ENCODE measurements around the gene BMP7.
A peak's percentile ranks its signal among the peaks of the same experiment; 100 is the strongest.

Gene BMP7

GRCh38 chr20:57224641-57225138, 41.8 kb downstream of the BMP7 start:
- H2BK120ac ChIP-seq (ENCODE audit: low read depth, low read length), result no peak overlapping the region
- H3K9me3 ChIP-seq (replicated peaks in 1 of 2; ENCODE audit: control insufficient read depth in 2 of 2, insufficient read depth in 1 of 2, low read depth in 1 of 2, low read length in 2 of 2), result no peaks in the 10 kb centered on the region
- H3K4me1 ChIP-seq (ENCODE audit: control insufficient read depth in 2 of 2, insufficient read depth in 1 of 2, low read depth in 1 of 2, low read length in 2 of 2), result peaks cover 0 to 2% of the 10 kb centered on the region in 2 donors
- H3K9ac ChIP-seq (ENCODE audit: low read depth, low read length, poor library complexity), result no peak overlapping the region
- no peak overlapping the region for H3K4ac ChIP-seq (ENCODE audit: low read length)
- H3K23ac ChIP-seq (ENCODE audit: low read depth, low read length, poor library complexity), result no peak overlapping the region
- no peak overlapping the region for H2BK12ac ChIP-seq (ENCODE audit: low read length)
- H3K4me3 ChIP-seq (ENCODE audit: low read length in 2 of 2), result no peak overlapping the region
- H3K79me1 ChIP-seq (ENCODE audit: low read depth, low read length), result peaks cover 7% of the 10 kb centered on the region
- no peak overlapping the region for H4K91ac ChIP-seq (ENCODE audit: low read depth, low read length, poor library complexity)
- no peak overlapping the region for H3K18ac ChIP-seq (ENCODE audit: low read length)
- no peak overlapping the region for H4K8ac ChIP-seq (ENCODE audit: low read depth, low read length)
- H3K14ac ChIP-seq (ENCODE audit: low read length), result no peak overlapping the region
- H2AFZ ChIP-seq (ENCODE audit: low read length), result no peak overlapping the region
- H3K36me3 ChIP-seq (replicated peaks in 1 of 2; ENCODE audit: control insufficient read depth in 2 of 2, insufficient read depth in 2 of 2, low read length in 2 of 2), result peaks cover 4 to 86% of the 10 kb centered on the region in 2 donors
- DNase-seq (ENCODE audit: low spot score), result no peak
- no peak overlapping the region for H2BK15ac ChIP-seq (ENCODE audit: low read length)
- no CpG with 5 or more reads among the region's 19 CpGs for WGBS, 2 donors (ENCODE audit: extremely low coverage in 2 of 2, insufficient read length in 2 of 2, insufficient replicate concordance in 1 of 2)
- no peak overlapping the region for H3K4me2 ChIP-seq (ENCODE audit: insufficient read depth, low read length, poor library complexity, severe bottlenecking)
- H2AK5ac ChIP-seq (ENCODE audit: low read depth, low read length), result no peak overlapping the region
- no peaks in the 10 kb centered on the region for H3K27me3 ChIP-seq (ENCODE audit: control insufficient read depth in 3 of 3, insufficient read depth in 3 of 3, low read depth in 1 of 3, low read length in 3 of 3)
- H2BK5ac ChIP-seq (ENCODE audit: low read length), result no peak overlapping the region
- H3K27ac ChIP-seq (replicated peaks; ENCODE audit: low read length), result no peak overlapping the region

- H3K14ac ChIP-seq (ENCODE audit: low read length), result no peak overlapping the region
Measured at GRCh38 chr20:57223648-57224489, 42.6 kb downstream of the BMP7 start.

GRCh38 chr20:57222631-57222950, 43.9 kb downstream of the BMP7 start:
- Histone ChIP-seq H4K8ac (ENCODE audit: low read depth, low read length) (no peak overlapping the region), H3K18ac (ENCODE audit: low read length) (no peak overlapping the region), H2BK12ac (ENCODE audit: low read length) (no peak overlapping the region), H3K36me3 (replicated peaks in 1 of 2; ENCODE audit: control insufficient read depth in 2 of 2, insufficient read depth in 2 of 2, low read length in 2 of 2) (peaks cover 7 to 87% of the 10 kb centered on the region in 2 donors), H3K27me3 (ENCODE audit: control insufficient read depth in 3 of 3, insufficient read depth in 3 of 3, low read depth in 1 of 3, low read length in 3 of 3) (no peaks in the 10 kb centered on the region), H3K9ac (ENCODE audit: low read depth, low read length, poor library complexity) (no peak overlapping the region), H3K4me3 (ENCODE audit: low read length in 2 of 2) (no peak overlapping the region), H3K4ac (ENCODE audit: low read length) (no peak overlapping the region), H3K4me1 (ENCODE audit: control insufficient read depth in 2 of 2, insufficient read depth in 1 of 2, low read depth in 1 of 2, low read length in 2 of 2) (peaks cover 0 to 2% of the 10 kb centered on the region in 2 donors), H3K14ac (ENCODE audit: low read length) (no peak overlapping the region), H2BK120ac (ENCODE audit: low read depth, low read length) (no peak overlapping the region), H3K27ac (replicated peaks; ENCODE audit: low read length) (no peak overlapping the region), H2AFZ (ENCODE audit: low read length) (no peak overlapping the region), H2BK15ac (ENCODE audit: low read length) (no peak overlapping the region), H3K4me2 (ENCODE audit: insufficient read depth, low read length, poor library complexity, severe bottlenecking) (no peak overlapping the region), H3K23ac (ENCODE audit: low read depth, low read length, poor library complexity) (no peak overlapping the region), H3K9me3 (replicated peaks in 1 of 2; ENCODE audit: control insufficient read depth in 2 of 2, insufficient read depth in 1 of 2, low read depth in 1 of 2, low read length in 2 of 2) (no peaks in the 10 kb centered on the region), H2AK5ac (ENCODE audit: low read depth, low read length) (no peak overlapping the region), H3K79me1 (ENCODE audit: low read depth, low read length) (peaks cover 5% of the 10 kb centered on the region), H2BK5ac (ENCODE audit: low read length) (no peak overlapping the region), H4K91ac (ENCODE audit: low read depth, low read length, poor library complexity) (no peak overlapping the region)
- no CpG with 5 or more reads among the region's 1 CpG for WGBS, 2 donors (ENCODE audit: extremely low coverage in 2 of 2, insufficient read length in 2 of 2, insufficient replicate concordance in 1 of 2)
- DNase-seq (ENCODE audit: low spot score), result no peak

More at GRCh38 chr20:57223648-57224489, 42.6 kb downstream of the BMP7 start:
- Histone ChIP-seq H2BK12ac (ENCODE audit: low read length) (no peak overlapping the region), H2BK120ac (ENCODE audit: low read depth, low read length) (no peak overlapping the region), H4K91ac (ENCODE audit: low read depth, low read length, poor library complexity) (no peak overlapping the region), H3K4me1 (ENCODE audit: control insufficient read depth in 2 of 2, insufficient read depth in 1 of 2, low read depth in 1 of 2, low read length in 2 of 2) (peaks cover 0 to 2% of the 10 kb centered on the region in 2 donors), H3K23ac (ENCODE audit: low read depth, low read length, poor library complexity) (no peak overlapping the region), H3K36me3 (replicated peaks in 1 of 2; ENCODE audit: control insufficient read depth in 2 of 2, insufficient read depth in 2 of 2, low read length in 2 of 2) (peaks cover 4 to 87% of the 10 kb centered on the region in 2 donors), H3K4me2 (ENCODE audit: insufficient read depth, low read length, poor library complexity, severe bottlenecking) (no peak overlapping the region), H3K9me3 (replicated peaks in 1 of 2; ENCODE audit: control insufficient read depth in 2 of 2, insufficient read depth in 1 of 2, low read depth in 1 of 2, low read length in 2 of 2) (no peaks in the 10 kb centered on the region), H2BK5ac (ENCODE audit: low read length) (no peak overlapping the region), H3K4me3 (ENCODE audit: low read length in 2 of 2) (no peak overlapping the region), H4K8ac (ENCODE audit: low read depth, low read length) (no peak overlapping the region), H3K79me1 (ENCODE audit: low read depth, low read length) (peaks cover 5% of the 10 kb centered on the region), H3K4ac (ENCODE audit: low read length) (no peak overlapping the region), H2BK15ac (ENCODE audit: low read length) (no peak overlapping the region), H3K27ac (replicated peaks; ENCODE audit: low read length) (no peak overlapping the region), H3K18ac (ENCODE audit: low read length) (peak overlapping the region; percentile 6), H2AK5ac (ENCODE audit: low read depth, low read length) (peak overlapping the region; percentile 6), H2AFZ (ENCODE audit: low read length) (no peak overlapping the region), H3K9ac (ENCODE audit: low read depth, low read length, poor library complexity) (peak overlapping the region; percentile 9), H3K27me3 (ENCODE audit: control insufficient read depth in 3 of 3, insufficient read depth in 3 of 3, low read depth in 1 of 3, low read length in 3 of 3) (no peaks in the 10 kb centered on the region)
- no peak for DNase-seq (ENCODE audit: low spot score)
- WGBS, 2 donors (ENCODE audit: extremely low coverage in 2 of 2, insufficient read length in 2 of 2, insufficient replicate concordance in 1 of 2), result no CpG with 5 or more reads among the region's 20 CpGs

GRCh38 chr20:57221916-57222630, 44.4 kb downstream of the BMP7 start:
- WGBS, 2 donors (ENCODE audit: extremely low coverage in 2 of 2, insufficient read length in 2 of 2, insufficient replicate concordance in 1 of 2), result no CpG with 5 or more reads among the region's 19 CpGs
- Histone ChIP-seq H2BK5ac (ENCODE audit: low read length) (no peak overlapping the region), H3K36me3 (replicated peaks in 1 of 2; ENCODE audit: control insufficient read depth in 2 of 2, insufficient read depth in 2 of 2, low read length in 2 of 2) (peaks cover 7 to 87% of the 10 kb centered on the region in 2 donors), H3K27me3 (ENCODE audit: control insufficient read depth in 3 of 3, insufficient read depth in 3 of 3, low read depth in 1 of 3, low read length in 3 of 3) (no peaks in the 10 kb centered on the region), H3K18ac (ENCODE audit: low read length) (no peak overlapping the region), H3K9ac (ENCODE audit: low read depth, low read length, poor library complexity) (no peak overlapping the region), H3K9me3 (replicated peaks in 1 of 2; ENCODE audit: control insufficient read depth in 2 of 2, insufficient read depth in 1 of 2, low read depth in 1 of 2, low read length in 2 of 2) (no peaks in the 10 kb centered on the region), H2AFZ (ENCODE audit: low read length) (no peak overlapping the region), H3K4me3 (ENCODE audit: low read length in 2 of 2) (no peak overlapping the region), H2AK5ac (ENCODE audit: low read depth, low read length) (no peak overlapping the region), H3K23ac (ENCODE audit: low read depth, low read length, poor library complexity) (no peak overlapping the region), H4K8ac (ENCODE audit: low read depth, low read length) (no peak overlapping the region), H2BK120ac (ENCODE audit: low read depth, low read length) (no peak overlapping the region), H4K91ac (ENCODE audit: low read depth, low read length, poor library complexity) (no peak overlapping the region), H3K4ac (ENCODE audit: low read length) (no peak overlapping the region), H2BK12ac (ENCODE audit: low read length) (no peak overlapping the region), H3K27ac (replicated peaks; ENCODE audit: low read length) (no peak overlapping the region), H3K14ac (ENCODE audit: low read length) (no peak overlapping the region), H3K4me2 (ENCODE audit: insufficient read depth, low read length, poor library complexity, severe bottlenecking) (no peak overlapping the region), H3K79me1 (ENCODE audit: low read depth, low read length) (peaks cover 5% of the 10 kb centered on the region), H3K4me1 (ENCODE audit: control insufficient read depth in 2 of 2, insufficient read depth in 1 of 2, low read depth in 1 of 2, low read length in 2 of 2) (peaks cover 0 to 2% of the 10 kb centered on the region in 2 donors), H2BK15ac (ENCODE audit: low read length) (no peak overlapping the region)
- no peak for DNase-seq (ENCODE audit: low spot score)

Measured in neuronal stem cell (in vitro differentiated cells).